Measurements from ENCODE around the gene GLCCI1.

- TF ChIP-seq CTCF (IDR thresholded peaks at IDR 0.05) (no peak), POLR2A (IDR thresholded peaks at IDR 0.05) (no peak)
Observed at GRCh38 chr7:8130663-8131062, 162.1 kb downstream of the GLCCI1 start.

Data from lower leg skin (tissue), 3 donors.